Measurements from ENCODE around the gene RAB18.

Gene RAB18

GRCh38 chr10:27470885-27471284 is 33.2 kb upstream of the RAB18 start:
- no peak for TF ChIP-seq TAF1 (IDR thresholded peaks at IDR 0.05; ENCODE audit: low read depth)
- TF ChIP-seq, protein P1, sequence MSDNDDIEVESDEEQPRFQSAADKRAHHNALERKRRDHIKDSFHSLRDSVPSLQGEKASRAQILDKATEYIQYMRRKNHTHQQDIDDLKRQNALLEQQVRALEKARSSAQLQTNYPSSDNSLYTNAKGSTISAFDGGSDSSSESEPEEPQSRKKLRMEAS (IDR thresholded peaks at IDR 0.05): no peak
- no peak for TF ChIP-seq TEAD4 (IDR thresholded peaks at IDR 0.05)
- no peak for TF ChIP-seq EP300 (IDR thresholded peaks at IDR 0.05; ENCODE audit: borderline replicate concordance)
- no peak for TF ChIP-seq CEBPB (IDR thresholded peaks at IDR 0.05)
- no peak for TF ChIP-seq ZBTB7A (IDR thresholded peaks at IDR 0.05; ENCODE audit: low read depth)
- no peak for TF ChIP-seq REST (IDR thresholded peaks at IDR 0.05; ENCODE audit: low read depth)
- no peak for TF ChIP-seq TCF12 (IDR thresholded peaks at IDR 0.05; ENCODE audit: low read depth)
- no peak for TF ChIP-seq RAD21 (IDR thresholded peaks at IDR 0.05; ENCODE audit: low read depth)
- TF ChIP-seq EGR1 (IDR thresholded peaks at IDR 0.05): no peak
- TF ChIP-seq CREB1 (IDR thresholded peaks at IDR 0.05; ENCODE audit: low read depth): no peak
- no peak for TF ChIP-seq FOXM1 (IDR thresholded peaks at IDR 0.05; ENCODE audit: borderline replicate concordance, low read depth)
- TF ChIP-seq YY1 (IDR thresholded peaks at IDR 0.05; ENCODE audit: low read depth): no peak

DNA sequence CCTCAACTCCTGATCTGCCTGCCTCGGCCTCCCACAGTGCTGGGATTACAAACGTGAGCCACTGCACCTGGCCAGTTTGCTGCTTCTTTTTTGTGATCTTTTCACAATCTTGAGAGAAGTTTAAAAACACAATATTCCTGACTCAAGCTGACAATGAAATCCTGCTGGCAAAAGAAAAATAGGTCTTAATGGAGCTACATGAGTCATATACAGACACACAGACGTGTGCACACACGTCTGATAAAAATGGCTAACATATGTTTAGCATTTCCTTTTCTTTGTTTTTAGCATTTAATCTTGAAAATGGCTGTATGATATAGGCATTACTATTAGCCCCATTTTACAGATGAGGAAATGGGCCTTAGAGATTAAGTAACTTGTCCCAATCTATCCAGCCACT is 29.4 kb upstream of the RAB18 start:
- TF ChIP-seq, protein P1 (IDR thresholded peaks at IDR 0.05): no peak
- TF ChIP-seq CEBPB (IDR thresholded peaks at IDR 0.05) (no peak), EP300 (IDR thresholded peaks at IDR 0.05; ENCODE audit: borderline replicate concordance) (no peak), NFIC (IDR thresholded peaks at IDR 0.05) (no peak)

GRCh38 chr10:27479016-27479415 is 25.1 kb upstream of the RAB18 start:
- TF ChIP-seq RAD21 (IDR thresholded peaks at IDR 0.05; ENCODE audit: low read depth) (no peak), USF1 (IDR thresholded peaks at IDR 0.05) (no peak), FOXM1 (IDR thresholded peaks at IDR 0.05; ENCODE audit: borderline replicate concordance, low read depth) (no peak), EP300 (IDR thresholded peaks at IDR 0.05; ENCODE audit: borderline replicate concordance) (no peak), NFIC (IDR thresholded peaks at IDR 0.05) (no peak)

- no peak for TF ChIP-seq REST (IDR thresholded peaks at IDR 0.05; ENCODE audit: low read depth)
- no peak for TF ChIP-seq EGR1 (IDR thresholded peaks at IDR 0.05)
- no peak for TF ChIP-seq TCF12 (IDR thresholded peaks at IDR 0.05; ENCODE audit: low read depth)
- TF ChIP-seq CEBPB (IDR thresholded peaks at IDR 0.05): no peak
- TF ChIP-seq TEAD4 (IDR thresholded peaks at IDR 0.05): no peak
- TF ChIP-seq CREB1 (IDR thresholded peaks at IDR 0.05; ENCODE audit: low read depth): no peak
- TF ChIP-seq NFIC (IDR thresholded peaks at IDR 0.05): no peak
- no peak for TF ChIP-seq YY1 (IDR thresholded peaks at IDR 0.05; ENCODE audit: low read depth)
- TF ChIP-seq USF1 (IDR thresholded peaks at IDR 0.05): no peak
- TF ChIP-seq ZBTB7A (IDR thresholded peaks at IDR 0.05; ENCODE audit: low read depth): no peak
- no peak for TF ChIP-seq FOXM1 (IDR thresholded peaks at IDR 0.05; ENCODE audit: borderline replicate concordance, low read depth)
- TF ChIP-seq, protein P1 (IDR thresholded peaks at IDR 0.05): no peak
- no peak for TF ChIP-seq EP300 (IDR thresholded peaks at IDR 0.05; ENCODE audit: borderline replicate concordance)
- TF ChIP-seq RAD21 (IDR thresholded peaks at IDR 0.05; ENCODE audit: low read depth): no peak
- no peak for TF ChIP-seq TAF1 (IDR thresholded peaks at IDR 0.05; ENCODE audit: low read depth)
Observed at GRCh38 chr10:27481486-27481885, 22.6 kb upstream of the RAB18 start.

DNA sequence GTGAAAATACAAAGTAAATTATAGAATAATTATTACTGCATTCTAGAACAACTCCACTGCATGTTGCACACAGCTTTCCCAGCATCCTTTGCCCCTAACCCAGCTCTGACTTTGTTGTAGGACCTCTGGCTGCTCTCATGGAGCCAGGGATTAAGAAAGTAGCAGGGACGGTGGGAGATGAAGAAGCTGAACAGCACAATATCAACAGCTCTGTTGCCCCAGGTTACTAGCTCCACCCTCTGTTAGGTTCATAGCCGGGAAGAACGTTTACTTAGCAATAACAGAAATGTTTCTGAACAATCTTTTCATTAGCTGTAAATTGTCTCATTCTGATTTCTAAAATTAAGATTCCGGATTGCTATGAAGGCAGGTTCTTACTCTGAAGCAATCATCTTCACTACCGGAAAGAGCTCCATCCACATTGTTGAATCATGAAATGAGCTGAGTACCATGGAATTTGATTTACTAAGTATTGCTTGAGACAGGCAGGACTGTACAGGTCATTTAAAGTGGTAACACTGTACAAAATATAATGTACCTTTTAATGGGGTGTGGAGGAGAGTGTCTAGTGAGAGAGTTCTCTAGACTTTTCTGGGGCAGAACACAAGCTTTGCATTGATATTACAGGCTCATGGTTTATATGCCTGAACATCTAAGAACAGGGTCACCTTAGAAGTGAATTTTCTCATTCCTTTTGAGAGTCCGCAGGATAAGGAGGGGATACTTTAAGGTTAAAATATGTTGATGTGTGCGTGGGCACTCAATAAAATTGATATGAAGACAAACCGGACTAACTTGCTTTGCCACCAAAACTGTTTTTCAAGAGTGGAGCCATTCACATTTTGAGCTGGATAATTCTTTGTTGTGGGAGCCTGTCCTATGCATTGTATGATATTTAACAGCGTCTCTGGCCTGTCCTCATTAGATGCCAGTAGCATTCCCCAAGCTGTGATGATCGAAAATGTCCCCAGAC is 20.8 kb upstream of the RAB18 start:
- TF ChIP-seq EGR1 (IDR thresholded peaks at IDR 0.05): 0 out of 2 replicates have a peak, but pooled peaks have one; percentile 14
- no peak for TF ChIP-seq FOXM1 (IDR thresholded peaks at IDR 0.05; ENCODE audit: borderline replicate concordance, low read depth)

- TF ChIP-seq, protein P1 (IDR thresholded peaks at IDR 0.05): no peak
- no peak for TF ChIP-seq RAD21 (IDR thresholded peaks at IDR 0.05; ENCODE audit: low read depth)
- no peak for TF ChIP-seq EGR1 (IDR thresholded peaks at IDR 0.05)
- no peak for TF ChIP-seq REST (IDR thresholded peaks at IDR 0.05; ENCODE audit: low read depth)
- no peak for TF ChIP-seq TAF1 (IDR thresholded peaks at IDR 0.05; ENCODE audit: low read depth)
- no peak for TF ChIP-seq TEAD4 (IDR thresholded peaks at IDR 0.05)
- TF ChIP-seq CEBPB (IDR thresholded peaks at IDR 0.05): no peak
- no peak for TF ChIP-seq YY1 (IDR thresholded peaks at IDR 0.05; ENCODE audit: low read depth)
- TF ChIP-seq CREB1 (IDR thresholded peaks at IDR 0.05; ENCODE audit: low read depth): no peak
- TF ChIP-seq EP300 (IDR thresholded peaks at IDR 0.05; ENCODE audit: borderline replicate concordance): no peak
- TF ChIP-seq TCF12 (IDR thresholded peaks at IDR 0.05; ENCODE audit: low read depth): no peak
- TF ChIP-seq FOXM1 (IDR thresholded peaks at IDR 0.05; ENCODE audit: borderline replicate concordance, low read depth): no peak
- no peak for TF ChIP-seq USF1 (IDR thresholded peaks at IDR 0.05)
Observed at GRCh38 chr10:27485368-27485767, 18.7 kb upstream of the RAB18 start.
